Thoracic aorta (tissue), 2 donors: Measurements from ENCODE around the gene HIVEP2. TPM values are rescaled to one million over a fixed set of nuclear protein-coding genes. Genes with fewer than 3 reads are reported as not detected.

ENCODE experiments used
- ATAC-seq: fragments of 150-250 bp; one replicate; pipeline ENCODE4 v1.8.0; 2017; ENCODE audit warnings: low read depth; ENCODE audit not compliant: insufficient number of reproducible peaks, low FRiP score
- DNase-seq: peaks from one replicate; pipeline ENCODE4 v3.0.0-alpha.2; 2020; ENCODE audit warnings: low spot score
- H3K27ac ChIP-seq, 2 donors: fragments of 200-600 bp; sonication (generic); 1 replicate in 1 of 2; 2 replicates in 1 of 2; pipeline ENCODE4 v1.5.1; 2016; ENCODE audit warnings: mild to moderate bottlenecking in 2 of 2, moderate library complexity in 2 of 2
- H3K27me3 ChIP-seq: fragments of 200-600 bp; sonication (generic); replicated peaks from 2 replicates; pipeline ENCODE4 v1.6.0; 2016; ENCODE audit warnings: mild to moderate bottlenecking; ENCODE audit not compliant: insufficient read depth
- H3K36me3 ChIP-seq: fragments of 200-600 bp; sonication (generic); one replicate; pipeline ENCODE4 v1.5.1; 2016
- H3K4me1 ChIP-seq, 2 donors: fragments of 200-600 bp; sonication (generic); 1 replicate in 1 of 2; 2 replicates in 1 of 2; pipeline versions ENCODE4 v1.5.1 to v1.6.0; 2016; ENCODE audit warnings: low read depth in 2 of 2, mild to moderate bottlenecking in 1 of 2; ENCODE audit not compliant: control insufficient read depth in 1 of 2
- H3K4me3 ChIP-seq: fragments of 200-600 bp; sonication (generic); 2 replicates; pipeline ENCODE4 v1.5.1; 2016; ENCODE audit warnings: mild to moderate bottlenecking
- H3K9me3 ChIP-seq: fragments of 200-600 bp; sonication (generic); 2 replicates; pipeline ENCODE4 v1.5.1; 2016
- total RNA-seq, 2 donors: library from RNA; depleted of rRNA; stranded (reverse); fragments of >200 nt; gene quantifications; one replicate each; pipeline versions ENCODE4 v1.1.0 to v1.2.3, GENCODE V29; 2016
- TF ChIP-seq, protein P1 (sequence below): fragments of 200-600 bp; sonication (generic); IDR thresholded peaks from one replicate; pipeline ENCODE4 v1.5.1; 2019; ENCODE audit warnings: antibody characterized with exemption

HIVEP2 gene
- total RNA-seq, 2 donors from 2014 or later: 32.9 to 51.7 TPM

DNA sequence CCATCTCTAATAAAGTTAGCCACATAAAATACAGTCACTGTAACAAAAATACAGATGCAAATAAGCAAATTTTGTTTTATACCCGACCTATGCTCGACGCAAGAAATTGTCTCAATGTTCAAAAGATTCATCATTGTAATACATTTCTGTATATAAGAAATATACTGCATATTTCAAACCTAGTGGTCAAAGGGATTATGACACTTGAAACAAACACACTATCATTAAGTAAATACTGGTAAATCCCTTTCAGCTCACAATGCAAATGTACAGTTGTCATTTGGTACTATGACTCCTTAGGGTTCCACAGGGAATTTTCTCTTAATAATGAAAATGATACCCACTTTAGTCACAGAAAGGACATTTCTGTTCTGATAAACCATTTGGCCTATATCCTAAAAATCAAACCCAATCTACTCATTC lies 2.2 kb downstream of the HIVEP2 start:
- H3K36me3 ChIP-seq: no peaks in the 10 kb centered on the region
- peaks cover 12 to 32% of the 10 kb centered on the region in 2 donors for H3K4me1 ChIP-seq
- no peaks in the 10 kb centered on the region for H3K9me3 ChIP-seq
- H3K27ac ChIP-seq: peak overlapping the region; percentile 97 to 99
- ATAC-seq (no peak), DNase-seq (no peak)
- TF ChIP-seq, protein P1, sequence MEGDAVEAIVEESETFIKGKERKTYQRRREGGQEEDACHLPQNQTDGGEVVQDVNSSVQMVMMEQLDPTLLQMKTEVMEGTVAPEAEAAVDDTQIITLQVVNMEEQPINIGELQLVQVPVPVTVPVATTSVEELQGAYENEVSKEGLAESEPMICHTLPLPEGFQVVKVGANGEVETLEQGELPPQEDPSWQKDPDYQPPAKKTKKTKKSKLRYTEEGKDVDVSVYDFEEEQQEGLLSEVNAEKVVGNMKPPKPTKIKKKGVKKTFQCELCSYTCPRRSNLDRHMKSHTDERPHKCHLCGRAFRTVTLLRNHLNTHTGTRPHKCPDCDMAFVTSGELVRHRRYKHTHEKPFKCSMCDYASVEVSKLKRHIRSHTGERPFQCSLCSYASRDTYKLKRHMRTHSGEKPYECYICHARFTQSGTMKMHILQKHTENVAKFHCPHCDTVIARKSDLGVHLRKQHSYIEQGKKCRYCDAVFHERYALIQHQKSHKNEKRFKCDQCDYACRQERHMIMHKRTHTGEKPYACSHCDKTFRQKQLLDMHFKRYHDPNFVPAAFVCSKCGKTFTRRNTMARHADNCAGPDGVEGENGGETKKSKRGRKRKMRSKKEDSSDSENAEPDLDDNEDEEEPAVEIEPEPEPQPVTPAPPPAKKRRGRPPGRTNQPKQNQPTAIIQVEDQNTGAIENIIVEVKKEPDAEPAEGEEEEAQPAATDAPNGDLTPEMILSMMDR: peak; percentile 68
- H3K4me3 ChIP-seq: peak overlapping the region; percentile 95
- H3K27me3 ChIP-seq: no peaks in the 10 kb centered on the region

DNA sequence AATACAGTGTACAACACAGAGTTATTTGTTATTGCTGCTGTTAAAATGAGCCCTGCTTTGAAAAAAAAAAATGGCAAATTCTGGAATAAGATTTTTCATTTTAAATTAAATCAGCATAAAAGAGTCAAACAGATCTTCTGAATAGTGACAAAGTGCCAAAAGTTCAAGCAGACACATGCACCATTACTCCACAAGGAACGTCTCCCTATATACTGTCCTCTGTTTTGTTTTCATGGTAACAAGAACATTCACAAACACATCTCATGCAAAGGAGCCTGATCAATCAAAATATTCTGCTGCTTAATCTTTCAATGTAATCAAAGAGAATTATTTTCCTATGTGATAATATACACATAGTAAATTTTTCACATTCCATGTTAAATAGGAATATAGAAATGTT lies 2.7 kb downstream of the HIVEP2 start:
- Histone ChIP-seq H3K27me3 (no peaks in the 10 kb centered on the region), H3K36me3 (no peaks in the 10 kb centered on the region), H3K4me1 (peaks cover 12 to 32% of the 10 kb centered on the region in 2 donors), H3K4me3 (no peak overlapping the region), H3K9me3 (no peaks in the 10 kb centered on the region), H3K27ac (no peak overlapping the region)
- TF ChIP-seq, protein P1: no peak
- ATAC-seq: no peak
- no peak for DNase-seq

DNA sequence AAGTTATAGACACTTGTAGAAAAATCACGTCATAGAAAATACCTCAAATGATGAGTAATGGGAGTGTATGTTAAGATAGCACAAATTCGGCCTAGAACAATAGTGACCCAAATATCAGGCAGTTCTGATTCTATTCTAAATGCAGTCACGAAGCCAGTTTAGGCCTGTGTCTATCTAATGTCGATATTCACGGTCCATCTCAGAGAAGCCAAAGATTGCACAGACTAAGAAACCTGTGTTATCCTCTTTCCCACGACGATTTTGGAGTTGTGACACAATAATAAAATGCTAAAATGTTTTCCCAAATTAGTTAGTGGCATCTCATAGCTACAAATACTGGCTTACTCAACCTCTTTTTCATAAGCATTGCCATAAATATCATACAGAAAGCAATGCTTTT lies 4.0 kb downstream of the HIVEP2 start:
- H3K4me1 ChIP-seq: peaks cover 12 to 32% of the 10 kb centered on the region in 2 donors
- H3K9me3 ChIP-seq: no peaks in the 10 kb centered on the region
- H3K4me3 ChIP-seq: no peak overlapping the region
- DNase-seq (no peak), ATAC-seq (no peak)
- H3K36me3 ChIP-seq: no peaks in the 10 kb centered on the region
- no peaks in the 10 kb centered on the region for H3K27me3 ChIP-seq
- TF ChIP-seq, protein P1: no peak
- H3K27ac ChIP-seq: peak overlapping the region in 1 of 2 donors; percentile 12

DNA sequence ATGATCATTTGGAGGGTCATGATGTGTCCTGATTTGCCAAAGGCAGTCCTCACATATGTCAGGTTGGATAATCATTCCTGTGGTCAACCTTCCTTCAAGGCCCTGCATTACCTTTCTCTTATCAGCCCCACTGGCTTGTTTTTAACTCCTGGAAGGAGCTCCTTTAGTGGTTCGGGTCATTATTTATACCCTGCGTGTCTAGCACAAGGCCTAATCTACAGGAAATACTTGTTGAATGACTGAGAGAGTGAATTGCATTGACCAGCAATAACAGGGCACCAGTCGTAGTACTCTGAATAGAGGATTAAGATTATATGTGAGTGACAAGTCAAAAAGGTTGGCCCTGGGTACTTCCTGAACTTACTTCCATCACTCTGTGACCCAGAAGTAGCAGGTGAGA lies 4.5 kb downstream of the HIVEP2 start:
- DNase-seq (no peak), ATAC-seq (no peak)
- Histone ChIP-seq H3K4me3 (no peak overlapping the region), H3K9me3 (no peaks in the 10 kb centered on the region), H3K27me3 (no peaks in the 10 kb centered on the region), H3K27ac (peak overlapping the region in 1 of 2 donors; percentile 12), H3K4me1 (peaks cover 12 to 32% of the 10 kb centered on the region in 2 donors), H3K36me3 (no peaks in the 10 kb centered on the region)
- TF ChIP-seq, protein P1: no peak

DNA sequence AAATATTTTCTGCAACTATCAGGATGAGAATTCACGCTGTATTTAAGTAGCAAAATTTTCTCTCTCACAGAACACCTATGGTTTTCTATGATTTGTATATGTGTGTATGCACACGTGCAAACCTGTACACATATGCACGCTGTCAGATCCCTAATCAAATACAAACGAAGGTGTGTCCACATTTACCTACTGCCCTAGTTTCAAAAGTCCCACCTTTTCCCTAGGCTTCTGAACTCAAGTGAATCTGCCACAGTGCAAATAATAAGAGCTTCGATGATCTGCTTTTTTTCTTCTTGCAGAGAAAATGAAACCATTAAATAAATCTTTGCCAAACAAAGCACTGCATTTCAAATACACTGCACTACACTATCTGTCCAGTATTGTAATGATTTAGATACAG lies 6.5 kb downstream of the HIVEP2 start:
- no peak overlapping the region for H3K4me3 ChIP-seq
- no peak for DNase-seq
- H3K27ac ChIP-seq: no peak overlapping the region
- ATAC-seq: no peak
- H3K27me3 ChIP-seq: no peaks in the 10 kb centered on the region
- TF ChIP-seq, protein P1: no peak
- H3K4me1 ChIP-seq: peaks cover 19 to 40% of the 10 kb centered on the region in 2 donors
- H3K36me3 ChIP-seq: no peaks in the 10 kb centered on the region
- no peaks in the 10 kb centered on the region for H3K9me3 ChIP-seq
